SK-N-MC (cell line): Measurements from ENCODE around the gene TIPIN.
"Not testable (repeated sequence)": the region's sequence is repeated elsewhere in the genome, so short reads cannot be mapped to it uniquely, and the experiment has no call there.

ENCODE experiments used
- DNase-seq: peaks from one replicate; pipeline ENCODE4 v3.0.0-alpha.2; 2011; ENCODE audit warnings: low read depth, low spot score
- H3K27ac ChIP-seq: fragments of 200-600 bp; sonication (generic); 2 replicates; pipeline ENCODE4 v1.5.1; 2016; ENCODE audit warnings: mixed run types
- H3K36me3 ChIP-seq: fragments of 200-600 bp; sonication (generic); 2 replicates; pipeline ENCODE4 v1.6.1; 2017; ENCODE audit warnings: antibody characterized with exemption, low read length, mixed read lengths; ENCODE audit not compliant: insufficient read depth
- H3K4me3 ChIP-seq: fragments of 200-600 bp; sonication (generic); 2 replicates; pipeline ENCODE4 v1.5.1; 2016
- H3K9ac ChIP-seq: fragments of 200-600 bp; sonication (generic); 2 replicates; pipeline ENCODE4 v1.8.0; 2017; ENCODE audit warnings: mixed run types, mixed read lengths; ENCODE audit not compliant: insufficient read length
- H3K9me3 ChIP-seq: fragments of 200-600 bp; sonication (generic); 2 replicates; pipeline ENCODE4 v1.6.1; 2017; ENCODE audit warnings: low read depth, mild to moderate bottlenecking, antibody characterized with exemption, low read length, moderate library complexity, mixed read lengths
- EZH2 ChIP-seq: fragments of 200-600 bp; sonication (generic); IDR thresholded peaks from one replicate; pipeline ENCODE4 v1.6.1; 2017; ENCODE audit warnings: antibody characterized with exemption
- FOXP2 ChIP-seq: optimal IDR thresholded peaks from 2 replicates; pipeline ENCODE3; 2011; ENCODE audit warnings: mild to moderate bottlenecking, moderate library complexity; ENCODE audit not compliant: insufficient read depth; ENCODE audit errors: extremely low read length, control extremely low read depth
- POLR2AphosphoS5 ChIP-seq: IDR thresholded peaks from 2 replicates; pipeline ENCODE4 v1.6.1; 2012; ENCODE audit warnings: mild to moderate bottlenecking, low read depth, low read length, borderline replicate concordance

TIPIN gene

GRCh38 chr15:66400351-66400774 lies 43.9 kb upstream of the TIPIN start:
- no peak for DNase-seq
- Histone ChIP-seq H3K4me3 (no peak overlapping the region), H3K36me3 (no peaks in the 10 kb centered on the region), H3K9ac (no peak overlapping the region), H3K27ac (no peak overlapping the region), H3K9me3 (no peaks in the 10 kb centered on the region)
- TF ChIP-seq POLR2AphosphoS5 = no peak
- no peak for TF ChIP-seq EZH2
- no peak for TF ChIP-seq FOXP2

- Histone ChIP-seq H3K27ac (no peak overlapping the region), H3K36me3 (no peaks in the 10 kb centered on the region), H3K9ac (no peak overlapping the region), H3K9me3 (no peaks in the 10 kb centered on the region), H3K4me3 (no peak overlapping the region)
- no peak for DNase-seq
- TF ChIP-seq EZH2 (no peak), FOXP2 (no peak), POLR2AphosphoS5 (no peak)
Measured at GRCh38 chr15:66399276-66399675, 42.8 kb upstream of the TIPIN start.

GRCh38 chr15:66394915-66395314 lies 38.4 kb upstream of the TIPIN start:
- Histone ChIP-seq H3K4me3 (no peak overlapping the region), H3K36me3 (no peaks in the 10 kb centered on the region), H3K27ac (no peak overlapping the region), H3K9ac (no peak overlapping the region), H3K9me3 (no peaks in the 10 kb centered on the region)
- no peak for TF ChIP-seq EZH2
- no peak for TF ChIP-seq POLR2AphosphoS5
- no peak for TF ChIP-seq FOXP2
- no peak for DNase-seq

- DNase-seq = no peak
- no peak overlapping the region for H3K9ac ChIP-seq
- no peaks in the 10 kb centered on the region for H3K9me3 ChIP-seq
- H3K27ac ChIP-seq = no peak overlapping the region
- no peak for TF ChIP-seq FOXP2
- no peaks in the 10 kb centered on the region for H3K36me3 ChIP-seq
- no peak overlapping the region for H3K4me3 ChIP-seq
Measured at GRCh38 chr15:66394472-66394871, 38.0 kb upstream of the TIPIN start.

- H3K4me3 ChIP-seq, H3K36me3 ChIP-seq, H3K9ac ChIP-seq, H3K27ac ChIP-seq, H3K9me3 ChIP-seq, DNase-seq: not testable (repeated sequence)
Measured at GRCh38 chr15:66393037-66393436, 36.6 kb upstream of the TIPIN start.

- DNase-seq = no peak
- no peak overlapping the region for H3K9ac ChIP-seq
- TF ChIP-seq EZH2 (no peak), POLR2AphosphoS5 (no peak), FOXP2 (no peak)
- H3K4me3 ChIP-seq = no peak overlapping the region
- H3K9me3 ChIP-seq = no peaks in the 10 kb centered on the region
- no peaks in the 10 kb centered on the region for H3K36me3 ChIP-seq
- no peak overlapping the region for H3K27ac ChIP-seq
Measured at GRCh38 chr15:66390678-66391077, 34.2 kb upstream of the TIPIN start.

GRCh38 chr15:66389859-66390381 lies 33.4 kb upstream of the TIPIN start:
- TF ChIP-seq EZH2 = no peak
- no peak for TF ChIP-seq POLR2AphosphoS5
- TF ChIP-seq FOXP2 = no peak
- no peak overlapping the region for H3K4me3 ChIP-seq

GRCh38 chr15:66389098-66389858 lies 32.8 kb upstream of the TIPIN start:
- no peaks in the 10 kb centered on the region for H3K9me3 ChIP-seq
- H3K4me3 ChIP-seq = no peak overlapping the region
- no peak overlapping the region for H3K9ac ChIP-seq
- DNase-seq = no peak
- H3K36me3 ChIP-seq = no peaks in the 10 kb centered on the region
- no peak overlapping the region for H3K27ac ChIP-seq
- TF ChIP-seq POLR2AphosphoS5 (no peak), FOXP2 (no peak), EZH2 (no peak)

More at GRCh38 chr15:66389859-66390381, 33.4 kb upstream of the TIPIN start:
- no peak overlapping the region for H3K9ac ChIP-seq
- no peak for DNase-seq
- no peaks in the 10 kb centered on the region for H3K9me3 ChIP-seq
- H3K36me3 ChIP-seq = no peaks in the 10 kb centered on the region
- H3K27ac ChIP-seq = no peak overlapping the region

GRCh38 chr15:66388576-66388975 lies 32.1 kb upstream of the TIPIN start:
- Histone ChIP-seq H3K36me3 (no peaks in the 10 kb centered on the region), H3K27ac (no peak overlapping the region), H3K9me3 (no peaks in the 10 kb centered on the region), H3K4me3 (peak overlapping the region; percentile 96), H3K9ac (peak overlapping the region; percentile 85)
- TF ChIP-seq EZH2 (no peak), POLR2AphosphoS5 (no peak), FOXP2 (no peak)
- DNase-seq = no peak
